OCI-LY7 (cell line): ENCODE measurements around the gene TMEM253.

Source experiments
- CTCF ChIP-seq: fragments of 200-600 bp; sonication (generic); conservative IDR thresholded peaks from 2 replicates; pipeline ENCODE4 v1.5.1; 2014; ENCODE audit warnings: mild to moderate bottlenecking, antibody characterized with exemption, low read length, moderate library complexity, mixed read lengths
- EZH2phosphoT487 ChIP-seq: fragments of 200-600 bp; sonication (generic); IDR thresholded peaks from 2 replicates; pipeline ENCODE4 v1.6.1; 2018; ENCODE audit warnings: low read depth, borderline replicate concordance, mild to moderate bottlenecking, mixed run types, antibody characterized with exemption, low read length, moderate library complexity, mixed read lengths

GRCh38 chr14:21078726-21079125 is 22.1 kb upstream of the TMEM253 start:
- TF ChIP-seq CTCF (no peak), EZH2phosphoT487 (no peak)
